Activated CD8-positive, alpha-beta T cell treated with anti-CD3 and anti-CD28 coated beads, Interleukin-2, amount 10 ng/mL, durations not matched to agents 7 days and 5 days (primary cell): ENCODE measurements around the gene STIL. TPM values are rescaled to one million over a fixed set of nuclear protein-coding genes. Genes with fewer than 3 reads are reported as not detected.
"Not testable (repeated sequence)": the region's sequence is repeated elsewhere in the genome, so short reads cannot be mapped to it uniquely, and the experiment has no call there.

Source experiments
- ATAC-seq: fragments of 150-1000 bp; cut with Tn5 transposase; one replicate; pipeline ENCODE4 v1.10.0; 2021; ENCODE audit warnings: moderate library complexity
- CTCF ChIA-PET: fragments of 350-600 bp; sonication (Branson Sonifier 250); formaldehyde crosslinking; loops from one replicate; lab custom pipeline; 2021; ENCODE audit warnings: antibody characterized with exemption; lab: Charles Lee
- POLR2A ChIA-PET: fragments of 350-600 bp; sonication (Branson Sonifier 250); formaldehyde crosslinking; loops from one replicate; lab custom pipeline; 2021; ENCODE audit warnings: antibody characterized with exemption; lab: Charles Lee
- DNase-seq: peaks from one replicate; pipeline ENCODE4 v3.0.0-alpha.2; 2020
- H3K27ac Mint-ChIP-seq: one replicate; pipeline ENCODE4 v1.8.0; 2021; ENCODE audit warnings: mild to moderate bottlenecking, mixed read lengths
- H3K27me3 Mint-ChIP-seq: one replicate; pipeline ENCODE4 v1.8.0; 2021; ENCODE audit warnings: low read depth, mixed read lengths
- H3K36me3 Mint-ChIP-seq: one replicate; pipeline ENCODE4 v1.8.0; 2021; ENCODE audit warnings: low read depth, mixed read lengths
- H3K4me1 Mint-ChIP-seq: one replicate; pipeline ENCODE4 v1.8.0; 2021; ENCODE audit warnings: low read depth, mixed read lengths
- H3K4me3 Mint-ChIP-seq: one replicate; pipeline ENCODE4 v1.8.0; 2021; ENCODE audit warnings: mild to moderate bottlenecking, mixed read lengths
- H3K9me3 Mint-ChIP-seq: one replicate; pipeline ENCODE4 v1.8.0; 2022; ENCODE audit warnings: mixed read lengths; ENCODE audit not compliant: insufficient read depth
- total RNA-seq, 2 experiments: library from RNA; stranded (reverse); gene quantifications; one replicate each; pipeline ENCODE4 v1.2.3, GENCODE V29; 2021

Gene STIL
- 10 to 100 TPM; 48.0 to 50.1 TPM for total RNA-seq

GRCh38 chr1:47313915-47314664, at the start of gene STIL:
Gene STIL, minus strand, starts transcription at chr1:47314147. Its CDS starts 3,828 bp downstream, at chr1:47310319.
- POLR2A ChIA-PET, result interaction anchor here (1.1 to 3.4 kb wide), 7 partner anchors 9 to 139 kb away, joined by 3 to 31 read pairs (median 5); partner anchors contain the start of gene CMPK1
- DNase-seq (peak; percentile 99), ATAC-seq (peak; percentile 97)
- Mint-ChIP-seq H3K4me3 (peak within 1 kb of the TSS; percentile 85), H3K27ac (peak within 1 kb of the TSS; percentile 93), H3K9me3 (no peaks in the 10 kb centered on the region), H3K27me3 (no peaks in the 10 kb centered on the region), H3K4me1 (peaks cover 23% of the 10 kb centered on the region), H3K36me3 (peaks cover 38% of the 10 kb centered on the region)
- CTCF ChIA-PET, result interaction anchor here (1.0 to 2.0 kb wide), 8 partner anchors 10 to 135 kb away, joined by 3 to 12 read pairs (median 8); partner anchors contain the start of genes CMPK1 and FOXD2

- DNase-seq (no peak), ATAC-seq (no peak)
- Mint-ChIP-seq H3K36me3 (no peaks in the 10 kb centered on the region), H3K27ac (no peak overlapping the region), H3K4me1 (peaks cover 4% of the 10 kb centered on the region), H3K27me3 (no peaks in the 10 kb centered on the region), H3K4me3 (no peak overlapping the region), H3K9me3 (no peaks in the 10 kb centered on the region)
- ChIA-PET POLR2A (no interaction called here), CTCF (no interaction called here)
These were observed 48.9 kb upstream of the STIL start for GRCh38 chr1:47362828-47363227.

DNA sequence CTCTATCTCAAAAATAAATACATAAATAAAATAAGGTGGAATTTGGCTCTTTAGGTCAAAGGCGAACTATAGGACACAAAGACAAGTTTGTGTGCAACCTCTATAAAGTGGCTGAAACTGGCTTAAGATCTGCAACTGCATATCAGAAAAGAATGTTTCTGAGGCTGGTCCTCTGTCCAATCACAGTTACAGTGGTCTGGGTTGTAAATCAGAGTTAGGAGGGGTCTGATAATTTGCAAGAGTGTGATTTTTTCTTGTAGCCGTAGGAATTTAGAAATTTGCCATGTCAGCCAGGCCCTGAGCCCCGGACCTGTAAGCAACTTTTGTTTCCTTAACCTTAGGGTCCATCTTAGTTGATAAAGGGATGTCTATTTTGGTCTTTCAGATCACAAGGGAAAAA, 47.4 kb upstream of the STIL start:
- Mint-ChIP-seq H3K4me3 (no peak overlapping the region), H3K36me3 (no peaks in the 10 kb centered on the region), H3K27ac (no peak overlapping the region), H3K4me1 (peaks cover 4% of the 10 kb centered on the region), H3K27me3 (no peaks in the 10 kb centered on the region), H3K9me3 (no peaks in the 10 kb centered on the region)
- CTCF ChIA-PET, result no interaction called here
- ATAC-seq (no peak), DNase-seq (no peak)
- POLR2A ChIA-PET, result no interaction called here

GRCh38 chr1:47351305-47351704, 37.4 kb upstream of the STIL start:
- ChIA-PET POLR2A (no interaction called here), CTCF (interaction anchor here (0.8 kb wide), 1 partner anchor 375 kb away, joined by 3 read pairs; no protein-coding TSS in a partner anchor)
- Mint-ChIP-seq H3K27me3 (no peaks in the 10 kb centered on the region), H3K36me3 (peaks cover 11% of the 10 kb centered on the region), H3K4me3 (no peak overlapping the region), H3K9me3 (no peaks in the 10 kb centered on the region), H3K27ac (no peak overlapping the region), H3K4me1 (peaks cover 2% of the 10 kb centered on the region)
- ATAC-seq, result peak; percentile 23
- DNase-seq, result no peak

GRCh38 chr1:47348246-47348645, 34.3 kb upstream of the STIL start:
- Mint-ChIP-seq H3K9me3 (no peaks in the 10 kb centered on the region), H3K4me1 (peaks cover 2% of the 10 kb centered on the region), H3K36me3 (peaks cover 15% of the 10 kb centered on the region), H3K27me3 (no peaks in the 10 kb centered on the region), H3K4me3 (no peak overlapping the region), H3K27ac (no peak overlapping the region)
- ATAC-seq (no peak), DNase-seq (no peak)
- ChIA-PET POLR2A (no interaction called here), CTCF (interaction anchor here (1.0 kb wide), 1 partner anchor 34 kb away, joined by 3 read pairs; the partner anchor contains the start of gene STIL)

DNA sequence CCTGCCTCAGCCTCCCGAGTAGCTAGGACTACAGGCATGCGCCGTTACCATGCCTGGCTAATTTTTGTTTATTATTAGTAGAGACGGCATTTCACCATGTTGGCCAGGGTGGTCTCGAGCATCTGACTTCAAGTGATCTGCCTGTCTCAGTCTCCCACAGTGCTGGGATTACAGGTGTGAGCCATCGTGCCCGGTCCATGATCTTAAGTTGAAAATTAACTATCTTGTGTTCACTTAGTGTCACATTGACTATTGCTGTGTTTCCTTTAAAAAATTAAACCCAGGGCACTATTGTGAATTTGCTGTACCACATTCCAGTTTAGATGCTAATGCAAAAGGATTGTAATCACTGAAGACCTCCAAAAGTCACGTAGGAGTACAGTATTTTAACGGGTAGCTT, 33.8 kb upstream of the STIL start:
- POLR2A ChIA-PET, result no interaction called here
- H3K4me1 Mint-ChIP-seq, result peaks cover 2% of the 10 kb centered on the region
- CTCF ChIA-PET, result no interaction called here
- H3K9me3 Mint-ChIP-seq, result no peaks in the 10 kb centered on the region
- peaks cover 15% of the 10 kb centered on the region for H3K36me3 Mint-ChIP-seq
- H3K27me3 Mint-ChIP-seq, result no peaks in the 10 kb centered on the region
- no peak overlapping the region for H3K27ac Mint-ChIP-seq
- no peak for ATAC-seq
- DNase-seq, result no peak
- H3K4me3 Mint-ChIP-seq, result no peak overlapping the region

DNA sequence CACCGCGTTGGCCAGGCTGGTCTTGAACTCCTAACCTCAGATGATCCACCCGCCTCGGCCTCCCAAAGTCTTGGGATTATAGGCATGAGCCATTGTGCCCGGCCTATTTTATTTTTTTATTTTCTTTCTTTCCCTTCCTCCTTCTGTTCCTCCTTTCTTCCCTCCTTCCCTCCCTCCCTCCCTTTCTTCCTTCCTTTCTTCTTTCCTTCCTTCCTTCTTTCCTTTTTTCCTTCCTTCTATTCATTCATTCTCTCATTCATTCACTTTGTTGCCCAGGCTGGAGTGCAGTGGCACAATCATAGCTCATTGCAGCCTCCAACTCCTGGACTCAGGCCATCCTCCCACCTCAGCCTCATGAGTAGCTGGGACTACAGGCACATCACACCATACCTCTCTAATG, 33.0 kb upstream of the STIL start:
- H3K27me3 Mint-ChIP-seq, POLR2A ChIA-PET, ATAC-seq, H3K9me3 Mint-ChIP-seq, CTCF ChIA-PET, H3K4me1 Mint-ChIP-seq, DNase-seq, H3K27ac Mint-ChIP-seq, H3K4me3 Mint-ChIP-seq: not testable (repeated sequence)
- peaks cover 15% of the 10 kb centered on the region for H3K36me3 Mint-ChIP-seq

DNA sequence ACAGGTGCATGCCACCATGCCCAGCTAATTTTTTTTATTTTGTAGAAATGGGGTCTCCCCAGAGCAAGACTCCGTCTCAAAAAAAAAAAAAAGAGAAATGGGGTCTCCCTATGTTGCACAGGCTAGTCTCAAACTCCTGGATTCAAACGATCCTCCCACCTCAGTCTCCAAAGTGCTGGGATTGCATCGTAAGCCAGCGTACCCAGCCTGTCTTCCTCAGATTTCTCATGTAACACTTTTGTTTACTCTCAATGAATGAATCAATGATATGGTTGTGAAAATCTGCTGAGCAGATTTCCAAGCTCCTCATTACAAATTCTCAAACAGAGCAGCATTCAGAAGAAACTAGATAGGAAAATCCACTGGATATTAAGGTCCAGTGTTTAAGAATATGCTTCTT, 26.3 kb upstream of the STIL start:
- Mint-ChIP-seq H3K27me3 (no peaks in the 10 kb centered on the region), H3K4me1 (peaks cover 15% of the 10 kb centered on the region), H3K9me3 (no peaks in the 10 kb centered on the region), H3K36me3 (peaks cover 18% of the 10 kb centered on the region), H3K27ac (no peak overlapping the region), H3K4me3 (no peak overlapping the region)
- DNase-seq (no peak), ATAC-seq (no peak)
- ChIA-PET POLR2A (no interaction called here), CTCF (interaction anchor here (1.5 kb wide), 1 partner anchor 10 kb away, joined by 4 read pairs; no protein-coding TSS in a partner anchor)

DNA sequence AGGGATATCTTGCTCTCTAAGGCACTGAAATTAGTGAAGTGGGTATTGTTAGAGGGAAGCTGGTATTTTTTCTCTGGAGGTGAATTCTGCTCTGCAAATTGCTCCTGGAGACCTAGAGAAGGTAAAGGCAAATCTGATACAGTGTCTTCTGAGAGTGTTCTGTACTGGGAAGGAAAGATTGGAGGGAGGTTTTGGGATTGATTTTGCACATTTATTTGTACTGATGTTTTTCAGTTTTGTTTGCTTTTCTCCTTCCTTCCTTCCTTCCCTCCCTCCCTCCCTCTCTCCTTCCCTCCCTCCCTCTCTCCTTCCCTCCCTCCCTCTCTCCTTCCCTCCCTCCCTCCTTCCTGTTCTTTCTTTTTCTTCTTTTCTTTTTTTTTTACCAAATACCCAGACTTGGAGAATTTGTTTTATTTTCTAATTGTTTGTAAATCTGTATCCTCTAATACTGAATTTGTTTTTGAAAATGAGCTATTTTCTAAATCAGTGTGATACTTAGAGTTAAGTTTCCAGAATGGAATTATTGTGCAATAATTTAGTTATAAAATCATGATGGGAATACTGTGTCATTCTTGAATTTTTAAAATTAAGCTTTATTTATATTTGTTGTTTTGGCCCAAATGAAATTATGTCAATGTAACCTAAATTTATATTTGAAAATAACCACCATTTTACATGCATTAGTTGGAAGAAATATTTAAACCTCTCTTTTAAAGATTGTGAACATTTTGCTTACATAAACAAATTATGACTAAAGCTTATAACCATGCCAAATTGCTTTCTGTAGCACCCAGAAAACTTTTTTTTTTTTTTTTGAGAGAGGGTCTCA, 24.5 kb upstream of the STIL start:
- Mint-ChIP-seq H3K4me3 (no peak overlapping the region), H3K36me3 (peaks cover 18% of the 10 kb centered on the region), H3K9me3 (no peaks in the 10 kb centered on the region), H3K27me3 (no peaks in the 10 kb centered on the region), H3K4me1 (peaks cover 21% of the 10 kb centered on the region), H3K27ac (no peak overlapping the region)
- no peak for ATAC-seq
- POLR2A ChIA-PET, result interaction anchor here (0.7 kb wide), 1 partner anchor 735 kb away, joined by 3 read pairs; no protein-coding TSS in a partner anchor
- DNase-seq, result no peak
- CTCF ChIA-PET, result interaction anchor here (1.3 to 2.3 kb wide), 3 partner anchors 8 to 99 kb away, joined by 3 to 7 read pairs (median 4); partner anchors contain the start of gene FOXD2

DNA sequence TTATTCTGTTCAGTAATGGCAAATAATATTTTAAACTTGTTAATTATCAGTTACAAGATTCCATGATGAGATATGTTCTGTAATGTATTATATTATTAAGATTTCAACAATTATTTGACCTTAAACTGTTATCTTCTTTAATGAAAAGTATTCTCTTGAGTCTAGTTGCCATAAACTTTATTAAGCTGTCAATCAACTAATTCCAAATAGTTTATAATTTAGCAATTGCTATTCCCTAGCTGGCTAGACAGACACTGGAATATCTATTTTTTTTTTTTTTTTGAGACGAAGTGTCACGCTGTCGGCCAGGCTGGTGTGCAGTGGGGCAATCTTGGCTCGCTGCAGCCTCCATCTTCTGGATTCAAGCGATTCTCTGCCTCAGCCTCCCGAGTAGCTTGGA, 23.4 kb upstream of the STIL start:
- DNase-seq, result no peak
- ChIA-PET CTCF (interaction anchor here (2.3 kb wide), 1 partner anchor 101 kb away, joined by 7 read pairs; the partner anchor contains the start of gene FOXD2), POLR2A (no interaction called here)
- no peaks in the 10 kb centered on the region for H3K9me3 Mint-ChIP-seq
- no peak for ATAC-seq
- H3K4me3 Mint-ChIP-seq, result no peak overlapping the region
- no peaks in the 10 kb centered on the region for H3K27me3 Mint-ChIP-seq
- H3K4me1 Mint-ChIP-seq, result peaks cover 21% of the 10 kb centered on the region
- H3K27ac Mint-ChIP-seq, result no peak overlapping the region
- peaks cover 17% of the 10 kb centered on the region for H3K36me3 Mint-ChIP-seq

DNA sequence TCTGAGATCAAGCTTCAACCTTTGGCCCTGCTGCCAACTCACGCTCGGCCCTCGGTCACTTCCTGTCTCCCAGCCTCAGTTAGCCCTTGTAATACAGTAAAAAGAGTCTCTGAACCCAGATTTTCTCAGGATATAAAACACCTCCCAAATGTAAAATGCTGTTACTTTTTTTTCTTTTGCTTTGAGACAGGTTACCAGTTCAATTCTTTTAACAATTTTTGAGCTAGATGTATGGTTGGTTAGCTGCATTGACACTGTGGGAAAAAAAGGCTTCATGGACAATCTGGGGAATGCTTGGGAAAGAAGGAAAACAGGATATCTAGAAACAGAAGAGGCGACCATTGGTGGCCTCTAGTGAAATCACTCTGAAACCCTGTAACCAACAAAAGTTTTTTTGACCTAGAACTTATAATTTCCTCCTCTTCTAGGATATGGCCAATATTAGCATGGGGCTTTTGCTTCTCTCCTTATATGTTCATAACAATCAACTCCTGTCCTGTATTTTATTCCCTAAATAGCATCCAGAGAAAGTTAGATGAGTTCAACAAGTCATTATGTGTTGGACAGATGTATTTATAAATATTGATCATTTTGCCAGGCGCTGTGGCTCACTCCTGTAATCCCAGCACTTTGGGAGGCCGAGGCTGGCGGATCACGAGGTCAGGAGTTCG, 21.0 kb upstream of the STIL start:
- POLR2A ChIA-PET, result interaction anchor here (1.9 to 2.9 kb wide), 2 partner anchors 17 to 20 kb away, joined by 16 to 31 read pairs; partner anchors contain the start of gene STIL
- Mint-ChIP-seq H3K27me3 (no peaks in the 10 kb centered on the region), H3K4me1 (peaks cover 18% of the 10 kb centered on the region), H3K9me3 (no peaks in the 10 kb centered on the region), H3K27ac (peak overlapping the region; percentile 91), H3K4me3 (peak overlapping the region; percentile 92), H3K36me3 (peaks cover 9% of the 10 kb centered on the region)
- ATAC-seq, result no peak
- no peak for DNase-seq
- CTCF ChIA-PET, result interaction anchor here (0.7 to 3.0 kb wide), 5 partner anchors 12 to 103 kb away, joined by 3 to 13 read pairs (median 8); partner anchors contain the start of gene FOXD2
